Chondrocyte (in vitro differentiated cells): Measurements from ENCODE around the gene SLC46A1. TPM values are rescaled to one million over a fixed set of nuclear protein-coding genes. Genes with fewer than 3 reads are reported as not detected.

Experiments
- DNase-seq: peaks from one replicate; pipeline ENCODE4 v3.0.0; 2021; ENCODE audit warnings: mixed read lengths, low spot score
- H3K27ac Mint-ChIP-seq: one replicate; pipeline ENCODE4 v1.8.0; 2021; ENCODE audit warnings: mild to moderate bottlenecking, moderate library complexity, mixed read lengths; ENCODE audit not compliant: unreplicated experiment
- H3K27me3 Mint-ChIP-seq: 2 replicates; pipeline ENCODE4 v1.8.0; 2021; ENCODE audit warnings: low read depth, mixed read lengths
- H3K36me3 Mint-ChIP-seq: 2 replicates; pipeline ENCODE4 v1.8.0; 2021; ENCODE audit warnings: low read depth, mixed read lengths
- H3K4me1 Mint-ChIP-seq: 2 replicates; pipeline ENCODE4 v1.8.0; 2021; ENCODE audit warnings: low read depth, mild to moderate bottlenecking, mixed read lengths
- H3K4me3 Mint-ChIP-seq: one replicate; pipeline ENCODE4 v1.8.0; 2021; ENCODE audit warnings: mild to moderate bottlenecking, moderate library complexity, mixed read lengths; ENCODE audit not compliant: unreplicated experiment
- H3K9me3 Mint-ChIP-seq: 2 replicates; pipeline ENCODE4 v1.8.0; 2021; ENCODE audit warnings: low read depth, mixed read lengths
- total RNA-seq: library from RNA; stranded (reverse); gene quantifications from 3 replicates; pipeline ENCODE4 v1.2.1, GENCODE V29; 2021
- TF ChIP-seq, protein P1 (sequence below): fragments of 200-600 bp; sonication (generic); IDR thresholded peaks from 2 replicates; pipeline ENCODE4 v1.5.0; 2021; ENCODE audit warnings: antibody characterized with exemption, mild to moderate bottlenecking, moderate library complexity

Gene SLC46A1
- total RNA-seq, 1 donor from 2014 or later: 12.7 TPM

DNA sequence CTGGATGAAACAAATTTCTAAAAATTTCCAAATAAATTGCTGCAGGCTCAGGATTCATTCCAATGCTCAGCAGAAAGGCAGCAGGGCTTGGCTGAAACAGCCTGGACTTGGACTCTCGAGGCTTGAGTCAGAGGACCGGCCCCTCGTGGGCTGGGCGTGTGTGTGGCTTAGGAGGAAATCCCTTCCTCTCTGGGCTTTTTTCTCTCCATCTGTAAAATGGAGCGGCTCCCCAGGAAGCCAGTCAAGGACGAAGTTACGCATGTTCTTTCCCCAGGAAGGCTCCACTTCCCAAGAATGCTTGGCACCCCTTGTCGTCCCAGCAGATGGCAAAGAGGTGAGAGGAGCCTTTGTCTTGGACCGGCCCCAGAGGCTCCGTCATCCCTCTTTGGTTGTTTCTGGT lies 13.5 kb downstream of the SLC46A1 start:
- TF ChIP-seq, protein P1, sequence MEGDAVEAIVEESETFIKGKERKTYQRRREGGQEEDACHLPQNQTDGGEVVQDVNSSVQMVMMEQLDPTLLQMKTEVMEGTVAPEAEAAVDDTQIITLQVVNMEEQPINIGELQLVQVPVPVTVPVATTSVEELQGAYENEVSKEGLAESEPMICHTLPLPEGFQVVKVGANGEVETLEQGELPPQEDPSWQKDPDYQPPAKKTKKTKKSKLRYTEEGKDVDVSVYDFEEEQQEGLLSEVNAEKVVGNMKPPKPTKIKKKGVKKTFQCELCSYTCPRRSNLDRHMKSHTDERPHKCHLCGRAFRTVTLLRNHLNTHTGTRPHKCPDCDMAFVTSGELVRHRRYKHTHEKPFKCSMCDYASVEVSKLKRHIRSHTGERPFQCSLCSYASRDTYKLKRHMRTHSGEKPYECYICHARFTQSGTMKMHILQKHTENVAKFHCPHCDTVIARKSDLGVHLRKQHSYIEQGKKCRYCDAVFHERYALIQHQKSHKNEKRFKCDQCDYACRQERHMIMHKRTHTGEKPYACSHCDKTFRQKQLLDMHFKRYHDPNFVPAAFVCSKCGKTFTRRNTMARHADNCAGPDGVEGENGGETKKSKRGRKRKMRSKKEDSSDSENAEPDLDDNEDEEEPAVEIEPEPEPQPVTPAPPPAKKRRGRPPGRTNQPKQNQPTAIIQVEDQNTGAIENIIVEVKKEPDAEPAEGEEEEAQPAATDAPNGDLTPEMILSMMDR: no peak
- Mint-ChIP-seq H3K27ac (no peak overlapping the region), H3K36me3 (peaks cover 31% of the 10 kb centered on the region), H3K9me3 (no peaks in the 10 kb centered on the region), H3K4me3 (no peak overlapping the region), H3K27me3 (no peaks in the 10 kb centered on the region), H3K4me1 (no peaks in the 10 kb centered on the region)
- DNase-seq: no peak

DNA sequence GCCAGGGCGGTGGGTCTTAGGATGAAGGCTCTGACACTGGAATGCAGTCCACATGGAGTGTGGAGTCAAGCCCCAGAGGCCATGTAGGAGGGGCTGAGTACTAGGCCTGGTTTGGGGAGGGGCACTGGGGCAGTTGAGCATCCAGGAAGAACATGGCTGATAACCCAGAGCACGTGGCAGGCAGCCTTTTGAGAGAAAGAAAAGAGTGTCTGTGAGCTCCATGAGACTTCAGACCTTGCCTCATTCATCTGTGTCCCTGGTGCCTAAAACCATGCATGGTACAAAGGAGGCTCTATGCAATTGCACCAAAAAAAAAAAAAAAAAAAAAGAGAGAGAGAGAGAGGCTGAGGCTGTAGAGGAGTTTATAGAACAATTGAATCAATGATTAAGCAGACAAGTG lies 14.6 kb downstream of the SLC46A1 start:
- DNase-seq: no peak
- Mint-ChIP-seq H3K9me3 (no peaks in the 10 kb centered on the region), H3K4me3 (no peak overlapping the region), H3K36me3 (peaks cover 32% of the 10 kb centered on the region), H3K27ac (no peak overlapping the region), H3K4me1 (no peaks in the 10 kb centered on the region), H3K27me3 (no peaks in the 10 kb centered on the region)
- TF ChIP-seq, protein P1: no peak

DNA sequence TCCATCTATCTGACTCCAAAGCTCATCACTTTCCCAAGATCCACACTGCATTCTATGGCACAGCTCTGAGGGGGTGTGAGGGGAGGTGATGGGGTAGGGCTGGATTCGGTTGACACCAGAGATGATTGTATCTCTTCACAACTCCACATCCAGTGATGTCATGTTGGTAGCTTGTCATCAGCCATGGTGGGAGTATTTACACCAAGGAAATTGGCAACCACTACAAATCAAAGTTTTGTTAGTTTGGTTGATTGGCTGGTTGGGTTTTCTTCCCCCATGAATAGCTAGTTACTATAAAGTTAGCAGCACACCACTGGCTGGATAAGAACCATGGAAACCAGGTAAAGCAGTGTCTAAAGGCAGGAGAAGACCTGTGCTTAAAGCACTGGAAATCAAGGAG lies 15.0 kb downstream of the SLC46A1 start:
- peaks cover 32% of the 10 kb centered on the region for H3K36me3 Mint-ChIP-seq
- no peaks in the 10 kb centered on the region for H3K27me3 Mint-ChIP-seq
- TF ChIP-seq, protein P1: no peak
- H3K27ac Mint-ChIP-seq: no peak overlapping the region
- no peaks in the 10 kb centered on the region for H3K9me3 Mint-ChIP-seq
- H3K4me1 Mint-ChIP-seq: no peaks in the 10 kb centered on the region
- no peak for DNase-seq
- H3K4me3 Mint-ChIP-seq: no peak overlapping the region

DNA sequence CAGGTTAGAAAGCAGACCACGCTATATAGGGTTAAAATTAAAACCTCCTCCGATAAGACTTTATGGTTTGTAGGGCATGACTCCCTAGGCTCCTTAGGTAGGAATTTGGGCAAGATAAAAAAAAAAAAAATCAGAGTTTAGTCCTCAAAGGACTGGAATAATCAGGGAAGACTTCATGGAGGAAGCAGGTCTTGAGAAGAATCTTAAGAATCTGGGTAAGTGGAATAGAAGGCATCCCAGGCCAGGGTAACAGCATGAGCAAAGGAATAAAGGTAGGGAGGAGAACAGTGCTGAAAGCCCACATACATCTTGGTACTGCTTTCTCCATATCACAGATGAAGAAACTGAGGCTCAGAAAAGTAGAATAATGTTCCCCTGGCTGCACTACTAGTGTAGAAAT lies 15.4 kb downstream of the SLC46A1 start:
- Mint-ChIP-seq H3K9me3 (no peaks in the 10 kb centered on the region), H3K27ac (no peak overlapping the region), H3K36me3 (peaks cover 32% of the 10 kb centered on the region), H3K4me3 (no peak overlapping the region), H3K4me1 (no peaks in the 10 kb centered on the region), H3K27me3 (no peaks in the 10 kb centered on the region)
- TF ChIP-seq, protein P1: no peak
- no peak for DNase-seq

DNA sequence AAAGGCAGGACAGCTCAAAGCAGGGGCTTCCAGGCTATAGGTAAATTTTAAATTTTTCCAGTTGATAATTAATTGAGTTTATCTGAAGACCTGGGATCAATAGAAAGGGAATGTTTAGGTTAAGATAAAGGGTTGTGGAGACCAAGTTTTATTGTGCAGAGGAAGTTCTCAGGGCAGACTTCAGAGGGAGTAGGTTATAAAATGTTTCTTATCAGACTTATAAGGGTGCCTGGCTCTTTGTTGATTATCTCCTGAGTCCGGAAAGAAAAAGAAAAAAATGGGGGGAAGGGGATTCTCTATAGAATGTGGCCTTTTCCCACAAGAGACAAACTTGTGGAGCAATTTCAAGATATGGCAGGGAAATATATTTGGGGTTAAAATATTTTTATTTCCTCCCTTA lies 15.9 kb downstream of the SLC46A1 start:
- Mint-ChIP-seq H3K36me3 (peaks cover 33% of the 10 kb centered on the region), H3K9me3 (no peaks in the 10 kb centered on the region), H3K27me3 (no peaks in the 10 kb centered on the region), H3K4me1 (no peaks in the 10 kb centered on the region), H3K27ac (no peak overlapping the region), H3K4me3 (no peak overlapping the region)
- no peak for DNase-seq
- TF ChIP-seq, protein P1: no peak
